Effector memory CD4-positive, alpha-beta T cell (primary cell): ENCODE measurements around the gene CCDC34.
"Not testable (repeated sequence)": the region's sequence is repeated elsewhere in the genome, so short reads cannot be mapped to it uniquely, and the experiment has no call there.

Source experiments
- DNase-seq, 3 donors: peaks; one replicate each; pipeline ENCODE4 v3.0.0-alpha.2; 2020
- H3K27ac ChIP-seq: 2 replicates; pipeline ENCODE4 v1.7.0; 2013; ENCODE audit warnings: mild to moderate bottlenecking, low read length, moderate library complexity; ENCODE audit not compliant: insufficient read depth, poor library complexity, severe bottlenecking
- H3K27me3 ChIP-seq: replicated peaks from 2 replicates; pipeline ENCODE4 v1.7.0; 2013; ENCODE audit warnings: mild to moderate bottlenecking, low read length; ENCODE audit not compliant: insufficient read depth, control insufficient read depth, poor library complexity, severe bottlenecking
- H3K36me3 ChIP-seq: 2 replicates; pipeline ENCODE4 v1.7.0; 2013; ENCODE audit warnings: mild to moderate bottlenecking, low read length, moderate library complexity; ENCODE audit not compliant: control insufficient read depth, insufficient read depth
- H3K4me1 ChIP-seq: 2 replicates; pipeline ENCODE4 v1.7.0; 2013; ENCODE audit warnings: low read length, mild to moderate bottlenecking; ENCODE audit not compliant: control insufficient read depth, insufficient read depth, poor library complexity, severe bottlenecking
- H3K4me3 ChIP-seq: 2 replicates; pipeline ENCODE4 v1.7.0; 2013; ENCODE audit warnings: low read length, low read depth, mild to moderate bottlenecking; ENCODE audit not compliant: insufficient read depth, poor library complexity, severe bottlenecking
- H3K9me3 ChIP-seq: 2 replicates; pipeline ENCODE4 v1.7.0; 2013; ENCODE audit warnings: mild to moderate bottlenecking, low read length, moderate library complexity; ENCODE audit not compliant: control insufficient read depth

CCDC34 gene

DNA sequence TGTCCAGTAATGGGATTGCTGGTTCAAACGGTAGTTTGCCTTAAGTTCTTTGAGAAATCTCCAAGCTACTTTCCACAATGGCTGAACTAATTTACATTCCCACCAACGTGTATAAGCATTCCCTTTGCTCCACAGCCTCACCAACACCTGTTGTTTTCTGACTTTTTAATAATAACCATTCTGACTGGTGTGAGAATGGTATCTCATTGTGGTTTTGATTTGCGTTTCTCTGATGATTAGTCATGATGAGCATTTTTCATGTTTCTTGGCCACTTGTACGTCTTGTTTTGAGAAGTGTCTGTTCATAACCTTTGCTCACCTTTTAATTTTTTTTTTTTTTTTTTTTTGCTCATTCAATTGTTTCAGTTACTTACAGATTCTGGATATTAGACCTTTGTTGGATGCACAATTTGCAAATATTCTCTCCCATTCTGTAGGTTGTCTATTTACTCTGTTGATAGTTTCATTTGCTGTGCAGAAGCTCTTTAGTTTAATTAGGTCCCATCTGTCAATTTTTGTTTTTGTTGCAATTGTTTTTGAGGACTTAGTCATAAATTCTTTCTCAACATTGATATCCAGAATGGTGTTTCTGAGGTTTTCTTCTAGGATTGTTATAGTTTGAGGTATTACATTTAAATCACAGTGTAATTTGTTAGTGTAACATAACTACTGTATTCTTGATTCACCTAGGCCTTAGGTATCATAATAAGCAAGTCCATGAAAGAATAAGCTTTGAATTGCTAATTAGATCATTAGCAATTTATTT lies 33.0 kb downstream of the CCDC34 start:
- H3K9me3 ChIP-seq, result no peaks in the 10 kb centered on the region

DNA sequence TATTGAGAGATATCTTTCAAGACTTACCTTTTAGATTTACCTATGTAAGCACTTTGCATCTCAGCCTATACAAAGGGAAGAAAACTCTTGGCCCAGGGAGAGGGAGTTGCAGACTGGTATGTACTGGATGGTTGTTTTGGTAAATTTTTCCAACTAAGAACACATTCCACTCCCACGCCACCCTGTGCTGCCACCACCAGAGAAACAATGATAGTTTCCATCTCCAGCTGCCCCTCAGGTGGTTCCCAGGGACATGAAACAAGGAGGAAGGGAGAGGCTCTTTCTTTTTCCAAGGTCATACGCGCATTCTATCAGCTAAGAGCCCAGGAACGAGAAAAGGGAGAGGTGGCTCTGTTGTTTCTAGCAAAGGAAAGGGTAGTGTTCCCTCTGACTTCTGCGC lies 34.4 kb downstream of the CCDC34 start:
- no peaks in the 10 kb centered on the region for H3K27me3 ChIP-seq
- no peak overlapping the region for H3K27ac ChIP-seq

More for the DNA sequence above, 33.0 kb downstream of the CCDC34 start:
- H3K27me3 ChIP-seq, result no peaks in the 10 kb centered on the region
- no peak for DNase-seq
- H3K4me1 ChIP-seq, result no peaks in the 10 kb centered on the region
- no peak overlapping the region for H3K4me3 ChIP-seq
- H3K27ac ChIP-seq, result no peak overlapping the region
- no peaks in the 10 kb centered on the region for H3K36me3 ChIP-seq

DNA sequence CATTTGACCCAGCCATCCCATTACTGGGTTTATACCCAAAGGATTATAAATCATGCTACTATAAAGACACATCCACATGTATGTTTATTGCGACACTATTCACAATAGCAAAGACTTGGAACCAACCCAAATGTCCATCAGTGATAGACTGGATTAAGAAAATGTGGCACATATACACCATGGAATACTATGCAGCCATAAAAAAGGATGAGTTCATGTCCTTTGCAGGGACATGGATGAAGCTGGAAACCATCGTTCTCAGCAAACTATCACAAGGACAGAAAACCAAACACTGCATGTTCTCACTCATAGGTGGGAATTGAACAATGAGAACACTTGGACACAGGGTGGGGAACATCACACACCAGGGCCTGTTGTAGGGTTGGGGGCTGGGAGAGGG lies 36.0 kb downstream of the CCDC34 start:
- not testable (repeated sequence) for H3K9me3 ChIP-seq, H3K4me1 ChIP-seq, DNase-seq, H3K27ac ChIP-seq, H3K27me3 ChIP-seq, H3K4me3 ChIP-seq, H3K36me3 ChIP-seq

More for the DNA sequence above, 34.4 kb downstream of the CCDC34 start:
- H3K36me3 ChIP-seq, result no peaks in the 10 kb centered on the region
- no peaks in the 10 kb centered on the region for H3K9me3 ChIP-seq
- no peak for DNase-seq
- no peaks in the 10 kb centered on the region for H3K4me1 ChIP-seq
- H3K4me3 ChIP-seq, result no peak overlapping the region

DNA sequence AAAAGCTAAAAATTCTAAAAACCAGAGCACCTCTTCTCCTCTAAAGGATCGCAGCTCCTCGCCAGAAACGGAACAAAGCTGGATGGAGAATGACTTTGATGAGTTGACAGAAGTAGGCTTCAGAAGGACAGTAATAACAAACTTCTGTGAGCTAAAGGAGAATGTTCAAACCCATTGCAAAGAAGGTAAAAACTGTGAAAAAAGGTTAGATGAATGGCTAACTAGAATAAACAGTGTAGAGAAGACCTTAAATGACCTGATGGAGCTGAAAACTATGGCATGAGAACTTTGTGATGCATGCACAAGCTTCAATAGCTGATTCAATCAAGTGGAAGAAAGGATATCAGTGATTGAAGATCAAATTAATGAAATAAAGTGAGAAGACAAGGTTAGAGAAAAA lies 40.8 kb downstream of the CCDC34 start:
- not testable (repeated sequence) for H3K4me1 ChIP-seq, H3K27ac ChIP-seq, H3K27me3 ChIP-seq, DNase-seq, H3K4me3 ChIP-seq, H3K9me3 ChIP-seq, H3K36me3 ChIP-seq

DNA sequence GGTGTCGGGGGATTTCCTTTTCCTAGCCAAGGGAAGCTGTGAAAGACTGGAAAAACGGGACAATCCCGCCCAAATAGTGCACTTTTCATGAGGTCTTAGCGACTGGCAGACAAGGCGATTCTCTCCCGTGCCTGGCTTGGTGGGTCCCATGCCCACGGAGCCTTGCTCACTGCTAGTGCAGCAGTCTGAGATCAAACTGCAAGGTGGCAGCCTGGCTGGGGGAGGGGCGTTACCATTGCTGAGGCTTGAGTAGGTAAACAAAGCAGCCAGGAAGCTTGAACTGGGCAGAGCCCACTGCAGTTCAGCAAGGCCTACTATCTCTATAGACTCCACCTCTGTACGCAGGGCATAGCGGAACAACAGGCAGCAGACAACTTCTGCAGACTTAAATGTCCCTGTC lies 41.7 kb downstream of the CCDC34 start:
- H3K4me1 ChIP-seq, H3K27ac ChIP-seq, H3K4me3 ChIP-seq, H3K9me3 ChIP-seq, H3K36me3 ChIP-seq, DNase-seq, H3K27me3 ChIP-seq: not testable (repeated sequence)

DNA sequence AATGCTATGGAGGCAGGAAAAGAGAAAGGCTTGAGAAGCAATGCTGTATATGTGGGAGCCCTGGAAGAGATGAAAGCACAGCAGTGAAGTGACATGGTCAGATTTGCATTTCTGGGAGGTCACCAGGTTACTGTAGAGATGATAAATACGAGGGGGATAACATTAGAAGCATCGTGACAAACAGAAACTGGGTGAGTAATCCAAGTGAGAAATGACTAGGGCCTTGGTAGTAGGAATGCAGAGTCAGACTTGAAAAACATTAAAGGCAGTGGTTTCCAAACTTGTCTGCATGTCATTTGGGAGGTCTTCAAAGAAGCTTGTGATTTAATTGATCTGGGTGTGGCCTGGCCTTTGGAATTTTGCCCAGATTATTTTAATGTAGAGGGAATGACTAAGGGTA lies 43.9 kb downstream of the CCDC34 start:
- H3K27ac ChIP-seq, result no peak overlapping the region
- H3K4me1 ChIP-seq, result no peaks in the 10 kb centered on the region
- no peaks in the 10 kb centered on the region for H3K36me3 ChIP-seq
- DNase-seq, result no peak
- no peak overlapping the region for H3K4me3 ChIP-seq
- no peaks in the 10 kb centered on the region for H3K9me3 ChIP-seq
- no peaks in the 10 kb centered on the region for H3K27me3 ChIP-seq

DNA sequence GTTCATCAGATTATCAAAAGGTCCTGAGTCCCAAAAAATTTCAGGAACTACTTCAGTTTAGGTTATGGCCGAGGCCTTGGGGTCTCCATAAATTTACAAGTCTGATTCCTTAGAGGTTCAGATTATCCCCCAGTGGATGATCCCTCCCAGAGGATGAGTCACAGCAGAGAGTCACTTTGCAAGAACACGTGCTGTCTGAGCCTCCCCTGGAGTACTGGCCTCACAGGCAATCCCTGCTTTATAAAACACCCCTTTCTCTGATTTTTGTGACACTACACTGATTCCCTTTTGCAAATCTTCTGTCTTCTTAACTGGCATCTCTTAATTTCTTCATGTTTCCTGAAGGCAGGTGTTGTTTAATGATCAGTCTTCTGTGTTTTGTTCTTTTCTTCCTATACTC lies 45.3 kb downstream of the CCDC34 start:
- DNase-seq, result no peak
- Histone ChIP-seq H3K27me3 (no peaks in the 10 kb centered on the region), H3K36me3 (no peaks in the 10 kb centered on the region), H3K4me1 (no peaks in the 10 kb centered on the region), H3K9me3 (no peaks in the 10 kb centered on the region), H3K4me3 (no peak overlapping the region), H3K27ac (no peak overlapping the region)

DNA sequence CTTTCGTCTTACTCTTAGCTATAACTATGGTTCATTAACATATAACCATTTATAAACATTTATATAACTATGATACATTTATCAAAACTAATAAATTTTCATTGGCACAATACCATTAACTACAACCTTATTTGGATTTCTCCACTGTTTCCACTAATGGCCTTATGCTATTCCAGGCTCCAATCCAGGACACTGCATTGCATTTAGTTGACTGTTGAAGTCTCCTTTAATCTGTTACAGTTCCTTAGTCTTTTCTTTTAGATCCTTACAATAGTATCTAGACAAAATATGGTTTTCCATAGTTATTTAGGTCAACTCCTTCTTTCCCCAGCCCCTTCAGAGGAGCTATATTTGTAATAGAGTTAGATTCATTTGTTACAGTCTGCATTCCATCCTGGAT lies 47.2 kb downstream of the CCDC34 start:
- Histone ChIP-seq H3K4me1 (no peaks in the 10 kb centered on the region), H3K27me3 (no peaks in the 10 kb centered on the region)
- DNase-seq, result no peak

DNA sequence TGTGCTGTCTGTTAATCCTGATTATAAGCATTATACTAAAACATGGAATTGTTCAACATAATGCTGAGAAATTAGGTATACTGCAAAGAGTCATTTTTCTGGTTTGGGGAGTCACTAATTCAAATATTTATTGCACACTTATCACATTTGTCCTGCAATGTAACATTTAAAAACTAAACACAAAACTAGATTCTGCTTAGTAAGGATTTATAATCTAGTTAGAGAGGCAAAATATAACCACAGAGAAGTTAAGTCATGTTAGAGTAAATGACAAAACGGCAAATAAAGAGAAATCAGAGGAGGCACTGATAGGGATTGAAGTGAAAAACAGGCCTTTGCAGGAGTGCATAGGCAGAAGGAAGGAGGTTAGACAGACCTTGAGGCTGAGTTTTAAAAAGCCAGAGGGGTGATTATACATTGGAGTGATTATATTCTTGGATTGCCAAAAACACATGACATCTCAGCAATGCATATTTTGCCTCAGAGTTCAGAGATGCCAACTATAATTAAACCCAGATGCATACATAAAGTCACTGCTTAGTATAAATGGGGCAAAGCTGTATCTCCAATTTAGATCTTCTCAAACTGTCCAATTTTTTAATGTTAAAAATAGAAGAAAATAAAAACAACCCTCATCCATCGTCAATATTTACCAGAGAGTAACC lies 49.7 kb downstream of the CCDC34 start:
- Histone ChIP-seq H3K4me3 (no peak overlapping the region), H3K4me1 (no peaks in the 10 kb centered on the region), H3K36me3 (no peaks in the 10 kb centered on the region), H3K27me3 (no peaks in the 10 kb centered on the region), H3K27ac (no peak overlapping the region), H3K9me3 (no peaks in the 10 kb centered on the region)
- DNase-seq, result no peak

More for the DNA sequence above, 47.2 kb downstream of the CCDC34 start:
- Histone ChIP-seq H3K4me3 (no peak overlapping the region), H3K9me3 (no peaks in the 10 kb centered on the region), H3K36me3 (no peaks in the 10 kb centered on the region), H3K27ac (no peak overlapping the region)

DNA sequence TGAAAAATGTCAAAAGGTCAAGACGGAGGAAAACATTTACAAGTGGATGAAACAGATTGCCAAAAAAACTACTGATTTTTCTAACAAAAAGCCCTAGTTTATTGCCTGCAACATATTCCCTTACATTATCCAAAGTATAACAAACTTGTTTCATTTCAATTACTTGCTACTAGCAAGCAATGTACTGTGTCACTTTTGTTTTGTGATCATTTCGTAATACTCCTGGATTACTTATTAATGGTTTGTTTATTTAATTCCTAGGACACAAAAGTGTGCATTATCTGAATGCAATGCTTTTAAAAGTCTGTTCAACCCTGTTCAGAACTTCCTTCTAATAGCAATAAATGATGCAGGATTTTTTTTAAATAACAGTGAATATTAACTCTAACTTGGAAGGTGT lies 50.9 kb downstream of the CCDC34 start:
- H3K9me3 ChIP-seq, result no peaks in the 10 kb centered on the region
- no peak overlapping the region for H3K27ac ChIP-seq
- no peaks in the 10 kb centered on the region for H3K27me3 ChIP-seq
- H3K4me3 ChIP-seq, result no peak overlapping the region
- H3K36me3 ChIP-seq, result no peaks in the 10 kb centered on the region
- DNase-seq, result no peak
- H3K4me1 ChIP-seq, result no peaks in the 10 kb centered on the region
